ENCODE data around the gene ALDH3B1.

Gene ALDH3B1

GRCh38 chr11:68047437-68048290 lies 37.5 kb downstream of the ALDH3B1 start:
- no peak overlapping the region for H3K4me2 ChIP-seq (ENCODE audit: low read depth, low read length, poor library complexity, severe bottlenecking)
- no peaks in the 10 kb centered on the region for H4K20me1 ChIP-seq (ENCODE audit: insufficient read depth, low read length, poor library complexity, severe bottlenecking)
- no peaks in the 10 kb centered on the region for H3K79me2 ChIP-seq (ENCODE audit: insufficient read depth, low read length)
- no peaks in the 10 kb centered on the region for H3K9me2 ChIP-seq (replicated peaks; ENCODE audit: low read depth, low read length)
- H2AFZ ChIP-seq (ENCODE audit: low read length) = no peak overlapping the region
- H3K4me1 ChIP-seq (ENCODE audit: insufficient read depth, low read length, poor library complexity, severe bottlenecking) = no peaks in the 10 kb centered on the region
- H3K9me3 ChIP-seq (ENCODE audit: insufficient read depth, low read depth, low read length) = no peaks in the 10 kb centered on the region
- TF ChIP-seq CTCF (conservative IDR thresholded peaks at IDR 0.05; ENCODE audit: low read length) (no peak), EZH2phosphoT487 (IDR thresholded peaks at IDR 0.05; ENCODE audit: borderline replicate concordance) (no peak)
- no peaks in the 10 kb centered on the region for H3F3A ChIP-seq (ENCODE audit: low read depth)
- H3K36me3 ChIP-seq (ENCODE audit: insufficient read depth, low read length) = no peaks in the 10 kb centered on the region
- no peak overlapping the region for H3K9ac ChIP-seq (ENCODE audit: low read depth, low read length, poor library complexity, severe bottlenecking)
- no peaks in the 10 kb centered on the region for H3K27me3 ChIP-seq (ENCODE audit: insufficient read depth, low read length, poor library complexity, severe bottlenecking)
- H3K4me3 ChIP-seq (ENCODE audit: low read length, poor library complexity, severe bottlenecking) = no peak overlapping the region

DNA sequence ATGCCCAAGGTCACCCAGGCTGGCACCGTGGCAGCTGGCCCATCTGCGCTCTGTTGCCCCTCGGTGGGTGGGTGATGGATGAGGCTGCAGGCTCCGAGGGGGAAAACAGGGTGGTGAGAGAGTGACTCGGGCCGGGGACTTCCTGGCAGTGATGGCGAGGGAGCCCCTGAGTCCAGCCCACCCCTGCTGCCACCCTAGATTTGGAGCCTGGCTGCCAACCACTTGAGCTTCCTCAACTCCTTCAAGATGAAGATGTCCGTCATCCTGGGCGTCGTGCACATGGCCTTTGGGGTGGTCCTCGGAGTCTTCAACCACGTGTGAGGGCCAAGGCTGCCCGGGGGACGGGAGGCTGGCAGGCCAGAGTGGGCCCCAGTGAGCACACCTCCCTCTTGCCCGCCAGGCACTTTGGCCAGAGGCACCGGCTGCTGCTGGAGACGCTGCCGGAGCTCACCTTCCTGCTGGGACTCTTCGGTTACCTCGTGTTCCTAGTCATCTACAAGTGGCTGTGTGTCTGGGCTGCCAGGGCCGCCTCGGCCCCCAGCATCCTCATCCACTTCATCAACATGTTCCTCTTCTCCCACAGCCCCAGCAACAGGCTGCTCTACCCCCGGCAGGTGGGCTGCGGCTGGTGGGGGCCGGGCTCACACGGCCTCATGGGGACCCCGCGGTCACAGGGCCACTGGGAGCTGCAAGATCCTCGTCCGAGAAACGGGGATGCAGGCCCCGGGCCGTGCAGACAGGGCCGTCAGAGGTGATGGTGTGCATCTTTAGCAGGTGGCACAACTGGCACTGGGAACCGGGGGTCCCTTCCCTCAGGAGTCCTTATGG lies 38.8 kb downstream of the ALDH3B1 start:
- no peak overlapping the region for H3K9ac ChIP-seq (ENCODE audit: low read depth, low read length, poor library complexity, severe bottlenecking)
- H3F3A ChIP-seq (ENCODE audit: low read depth) = no peaks in the 10 kb centered on the region
- no peaks in the 10 kb centered on the region for H3K36me3 ChIP-seq (ENCODE audit: insufficient read depth, low read length)
- no peaks in the 10 kb centered on the region for H3K27me3 ChIP-seq (ENCODE audit: insufficient read depth, low read length, poor library complexity, severe bottlenecking)
- H3K9me2 ChIP-seq (replicated peaks; ENCODE audit: low read depth, low read length) = no peaks in the 10 kb centered on the region
- H4K20me1 ChIP-seq (ENCODE audit: insufficient read depth, low read length, poor library complexity, severe bottlenecking) = no peaks in the 10 kb centered on the region
- H3K4me2 ChIP-seq (ENCODE audit: low read depth, low read length, poor library complexity, severe bottlenecking) = no peak overlapping the region
- no peak overlapping the region for H3K4me3 ChIP-seq (ENCODE audit: low read length, poor library complexity, severe bottlenecking)
- no peak overlapping the region for H2AFZ ChIP-seq (ENCODE audit: low read length)
- H3K9me3 ChIP-seq (ENCODE audit: insufficient read depth, low read depth, low read length) = no peaks in the 10 kb centered on the region
- TF ChIP-seq CTCF (conservative IDR thresholded peaks at IDR 0.05; ENCODE audit: low read length) = no peak
- TF ChIP-seq EZH2phosphoT487 (IDR thresholded peaks at IDR 0.05; ENCODE audit: borderline replicate concordance) = no peak
- no peaks in the 10 kb centered on the region for H3K4me1 ChIP-seq (ENCODE audit: insufficient read depth, low read length, poor library complexity, severe bottlenecking)
- H3K79me2 ChIP-seq (ENCODE audit: insufficient read depth, low read length) = no peaks in the 10 kb centered on the region

DNA sequence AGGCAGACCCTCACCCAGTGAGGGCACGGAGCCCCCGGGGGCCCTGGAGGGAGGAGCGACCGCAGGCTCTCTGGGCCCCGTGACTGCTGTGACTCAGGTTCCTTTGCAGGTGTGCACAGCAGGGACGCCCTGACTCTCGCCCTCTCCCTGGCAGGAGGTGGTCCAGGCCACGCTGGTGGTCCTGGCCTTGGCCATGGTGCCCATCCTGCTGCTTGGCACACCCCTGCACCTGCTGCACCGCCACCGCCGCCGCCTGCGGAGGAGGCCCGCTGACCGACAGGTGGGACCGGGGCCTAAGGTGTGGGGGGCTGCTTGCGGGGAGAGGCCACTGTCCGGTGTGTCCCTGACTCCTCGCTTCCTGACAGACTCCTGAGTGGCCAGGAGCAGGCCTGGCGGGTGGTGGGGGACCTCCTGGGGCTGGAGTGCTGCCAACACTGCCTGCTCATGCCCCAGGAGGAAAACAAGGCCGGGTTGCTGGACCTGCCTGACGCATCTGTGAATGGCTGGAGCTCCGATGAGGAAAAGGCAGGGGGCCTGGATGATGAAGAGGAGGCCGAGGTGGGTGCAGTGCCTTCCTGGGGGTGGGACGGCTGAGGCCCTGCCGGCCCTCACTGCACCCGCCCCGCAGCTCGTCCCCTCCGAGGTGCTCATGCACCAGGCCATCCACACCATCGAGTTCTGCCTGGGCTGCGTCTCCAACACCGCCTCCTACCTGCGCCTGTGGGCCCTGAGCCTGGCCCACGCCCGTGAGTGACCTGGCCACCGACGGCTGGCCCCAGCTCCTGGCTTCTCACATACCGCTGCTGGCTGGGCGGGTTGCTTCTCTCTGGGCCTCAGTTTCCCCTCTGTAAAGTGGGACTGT lies 39.6 kb downstream of the ALDH3B1 start:
- H3K9me3 ChIP-seq (ENCODE audit: insufficient read depth, low read depth, low read length) = no peaks in the 10 kb centered on the region
- H3K79me2 ChIP-seq (ENCODE audit: insufficient read depth, low read length) = no peaks in the 10 kb centered on the region
- H2AFZ ChIP-seq (ENCODE audit: low read length) = no peak overlapping the region
- no peak overlapping the region for H3K4me3 ChIP-seq (ENCODE audit: low read length, poor library complexity, severe bottlenecking)
- no peaks in the 10 kb centered on the region for H3K27me3 ChIP-seq (ENCODE audit: insufficient read depth, low read length, poor library complexity, severe bottlenecking)
- TF ChIP-seq CTCF (conservative IDR thresholded peaks at IDR 0.05; ENCODE audit: low read length) (no peak), EZH2phosphoT487 (IDR thresholded peaks at IDR 0.05; ENCODE audit: borderline replicate concordance) (no peak)
- no peaks in the 10 kb centered on the region for H3F3A ChIP-seq (ENCODE audit: low read depth)
- H3K9me2 ChIP-seq (replicated peaks; ENCODE audit: low read depth, low read length) = no peaks in the 10 kb centered on the region
- H3K36me3 ChIP-seq (ENCODE audit: insufficient read depth, low read length) = no peaks in the 10 kb centered on the region
- no peak overlapping the region for H3K4me2 ChIP-seq (ENCODE audit: low read depth, low read length, poor library complexity, severe bottlenecking)
- no peaks in the 10 kb centered on the region for H3K4me1 ChIP-seq (ENCODE audit: insufficient read depth, low read length, poor library complexity, severe bottlenecking)
- no peak overlapping the region for H3K9ac ChIP-seq (ENCODE audit: low read depth, low read length, poor library complexity, severe bottlenecking)
- no peaks in the 10 kb centered on the region for H4K20me1 ChIP-seq (ENCODE audit: insufficient read depth, low read length, poor library complexity, severe bottlenecking)
